HCT116 (cell line): ENCODE results near the gene MYO1G.
"Not testable (repeated sequence)": the region's sequence is repeated elsewhere in the genome, so short reads cannot be mapped to it uniquely, and the experiment has no call there.

Source experiments
- CEBPB ChIP-seq: IDR thresholded peaks from 2 replicates; pipeline ENCODE4 v1.6.1; 2012; ENCODE audit warnings: low read depth
- EGR1 ChIP-seq: IDR thresholded peaks from 2 replicates; pipeline ENCODE4 v1.6.1; 2012; ENCODE audit warnings: low read depth
- EZH2 ChIP-seq: fragments of 200-600 bp; sonication (generic); IDR thresholded peaks from 2 replicates; pipeline ENCODE4 v1.6.1; 2017; ENCODE audit warnings: antibody characterized with exemption, mixed run types
- EZH2phosphoT487 ChIP-seq: fragments of 200-600 bp; IDR thresholded peaks from 2 replicates; pipeline ENCODE4 v1.6.1; 2018; ENCODE audit warnings: antibody characterized with exemption, borderline replicate concordance
- JUND ChIP-seq: IDR thresholded peaks from 2 replicates; pipeline ENCODE4 v1.6.1; 2012
- POLR2A ChIP-seq: IDR thresholded peaks from 2 replicates; pipeline ENCODE4 v1.7.0; 2011; ENCODE audit warnings: borderline replicate concordance; ENCODE audit not compliant: insufficient read depth, insufficient read length; ENCODE audit errors: extremely low read depth
- POLR2AphosphoS5 ChIP-seq: IDR thresholded peaks from 2 replicates; pipeline ENCODE4 v1.6.1; 2011; ENCODE audit warnings: mild to moderate bottlenecking, low read depth, low read length, moderate library complexity
- RAD21 ChIP-seq: IDR thresholded peaks from 2 replicates; pipeline ENCODE4 v1.6.1; 2012; ENCODE audit warnings: low read depth, mild to moderate bottlenecking
- SIN3A ChIP-seq: IDR thresholded peaks from 2 replicates; pipeline ENCODE4 v1.6.1; 2012; ENCODE audit warnings: low read depth
- YY1 ChIP-seq: IDR thresholded peaks from 2 replicates; pipeline ENCODE4 v1.6.1; 2011; ENCODE audit warnings: low read length, low read depth, moderate library complexity, mild to moderate bottlenecking; ENCODE audit not compliant: insufficient replicate concordance; ENCODE audit errors: extremely low read depth
- ZNF274 ChIP-seq: fragments of 200-500 bp; sonication (Bioruptor generic); IDR thresholded peaks from 2 replicates; pipeline ENCODE4 v1.6.1; 2014; ENCODE audit warnings: mild to moderate bottlenecking, low read depth, low read length, inconsistent platforms
- TF ChIP-seq, protein P1 (sequence below), 3 experiments: fragments of 200-600 bp in 1 of 3; sonication (generic) in 1 of 3; IDR thresholded peaks in 2 of 3; conservative IDR thresholded peaks in 1 of 3; 2 replicates each; pipeline ENCODE4 v1.5.1; 2012 to 2017; ENCODE audit warnings: low read depth in 2 of 3, low read length in 2 of 3, antibody characterized with exemption in 1 of 3, borderline replicate concordance in 1 of 3, control low read depth in 1 of 3, mild to moderate bottlenecking in 1 of 3, mixed read lengths in 1 of 3, mixed run types in 1 of 3, moderate library complexity in 1 of 3; ENCODE audit not compliant: insufficient read depth in 1 of 3
- TF ChIP-seq, protein P2 (sequence below): IDR thresholded peaks from 2 replicates; pipeline ENCODE4 v1.6.1; 2012

DNA sequence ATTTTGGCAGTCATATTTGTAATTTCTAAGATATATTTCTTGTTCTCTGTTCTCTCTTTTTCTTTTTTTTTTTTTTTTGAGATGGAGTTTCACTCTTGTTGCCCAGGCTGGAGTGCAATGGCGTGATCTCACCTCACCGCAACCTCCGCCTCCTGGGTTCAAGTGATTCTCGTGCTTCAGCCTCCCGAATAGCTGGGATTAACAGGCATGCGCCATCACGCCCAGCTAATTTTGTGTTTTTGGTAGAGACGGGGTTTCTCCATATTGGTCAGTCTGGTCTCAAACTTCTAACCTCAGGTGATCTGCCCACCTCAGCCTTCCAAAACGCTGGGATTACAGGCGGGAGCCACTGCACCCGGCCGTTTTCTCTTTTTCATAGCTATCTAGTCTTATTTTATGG is 46.7 kb upstream of the MYO1G start:
- TF ChIP-seq EZH2, SIN3A, POLR2A, JUND, CEBPB, EZH2phosphoT487, YY1, POLR2AphosphoS5, EGR1, RAD21, ZNF274: not testable (repeated sequence)
- TF ChIP-seq, protein P1, sequence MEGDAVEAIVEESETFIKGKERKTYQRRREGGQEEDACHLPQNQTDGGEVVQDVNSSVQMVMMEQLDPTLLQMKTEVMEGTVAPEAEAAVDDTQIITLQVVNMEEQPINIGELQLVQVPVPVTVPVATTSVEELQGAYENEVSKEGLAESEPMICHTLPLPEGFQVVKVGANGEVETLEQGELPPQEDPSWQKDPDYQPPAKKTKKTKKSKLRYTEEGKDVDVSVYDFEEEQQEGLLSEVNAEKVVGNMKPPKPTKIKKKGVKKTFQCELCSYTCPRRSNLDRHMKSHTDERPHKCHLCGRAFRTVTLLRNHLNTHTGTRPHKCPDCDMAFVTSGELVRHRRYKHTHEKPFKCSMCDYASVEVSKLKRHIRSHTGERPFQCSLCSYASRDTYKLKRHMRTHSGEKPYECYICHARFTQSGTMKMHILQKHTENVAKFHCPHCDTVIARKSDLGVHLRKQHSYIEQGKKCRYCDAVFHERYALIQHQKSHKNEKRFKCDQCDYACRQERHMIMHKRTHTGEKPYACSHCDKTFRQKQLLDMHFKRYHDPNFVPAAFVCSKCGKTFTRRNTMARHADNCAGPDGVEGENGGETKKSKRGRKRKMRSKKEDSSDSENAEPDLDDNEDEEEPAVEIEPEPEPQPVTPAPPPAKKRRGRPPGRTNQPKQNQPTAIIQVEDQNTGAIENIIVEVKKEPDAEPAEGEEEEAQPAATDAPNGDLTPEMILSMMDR (IDR thresholded peaks at IDR 0.05 in 2 of 3, conservative IDR thresholded peaks at IDR 0.05 in 1 of 3; ENCODE audit: borderline replicate concordance in 1 of 3, insufficient read depth in 1 of 3, low read depth in 2 of 3, low read length in 2 of 3), result not testable (repeated sequence)
- TF ChIP-seq, protein P2, sequence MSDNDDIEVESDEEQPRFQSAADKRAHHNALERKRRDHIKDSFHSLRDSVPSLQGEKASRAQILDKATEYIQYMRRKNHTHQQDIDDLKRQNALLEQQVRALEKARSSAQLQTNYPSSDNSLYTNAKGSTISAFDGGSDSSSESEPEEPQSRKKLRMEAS, result not testable (repeated sequence)
